GM12891 (cell line): Measurements from ENCODE around the gene SMIM35.

ENCODE experiments used
- POLR2A ChIP-seq: IDR thresholded peaks from 2 replicates; pipeline ENCODE4 v1.6.1; 2011; ENCODE audit warnings: low read depth, low read length, control low read depth
- POLR2AphosphoS5 ChIP-seq: IDR thresholded peaks from 2 replicates; pipeline ENCODE4 v1.6.1; 2011; ENCODE audit warnings: low read depth, low read length, control low read depth
- POU2F2 ChIP-seq: IDR thresholded peaks from 2 replicates; pipeline ENCODE4 v1.6.1; 2011; ENCODE audit warnings: low read depth, mild to moderate bottlenecking, control low read depth, low read length, moderate library complexity
- SPI1 ChIP-seq: IDR thresholded peaks from 2 replicates; pipeline ENCODE4 v1.6.1; 2011; ENCODE audit warnings: low read depth, low read length, control low read depth
- TAF1 ChIP-seq: IDR thresholded peaks from 2 replicates; pipeline ENCODE4 v1.6.1; 2011; ENCODE audit warnings: low read depth, low read length, control low read depth

DNA sequence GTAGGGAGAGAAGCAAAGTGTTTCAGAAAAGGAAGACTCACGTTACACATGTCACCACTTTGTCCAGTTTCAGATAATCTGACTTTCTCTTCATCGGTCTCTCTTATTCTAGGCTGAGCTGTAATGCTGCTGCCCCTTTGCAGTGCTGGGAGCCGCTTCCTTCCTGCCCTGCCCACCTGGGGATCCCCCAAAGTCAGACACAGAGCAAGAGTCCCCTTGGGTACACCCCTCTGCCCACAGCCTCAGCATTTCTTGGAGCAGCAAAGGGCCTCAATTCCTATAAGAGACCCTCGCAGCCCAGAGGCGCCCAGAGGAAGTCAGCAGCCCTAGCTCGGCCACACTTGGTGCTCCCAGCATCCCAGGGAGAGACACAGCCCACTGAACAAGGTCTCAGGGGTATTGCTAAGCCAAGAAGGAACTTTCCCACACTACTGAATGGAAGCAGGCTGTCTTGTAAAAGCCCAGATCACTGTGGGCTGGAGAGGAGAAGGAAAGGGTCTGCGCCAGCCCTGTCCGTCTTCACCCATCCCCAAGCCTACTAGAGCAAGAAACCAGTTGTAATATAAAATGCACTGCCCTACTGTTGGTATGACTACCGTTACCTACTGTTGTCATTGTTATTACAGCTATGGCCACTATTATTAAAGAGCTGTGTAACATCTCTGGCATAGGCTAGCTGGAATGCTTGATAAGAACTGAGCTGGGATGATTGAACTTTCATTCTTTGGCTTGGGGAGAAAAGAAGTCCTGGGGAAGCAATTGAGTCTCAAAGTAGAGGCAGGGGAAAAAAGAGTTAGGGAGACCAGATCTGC lies 31.2 kb upstream of the SMIM35 start:
- TF ChIP-seq TAF1 (no peak), POLR2A (no peak), POU2F2 (no peak), POLR2AphosphoS5 (no peak), SPI1 (no peak)
